ENCODE results near the gene AKT3. TPM values are rescaled to one million over a fixed set of nuclear protein-coding genes. Genes with fewer than 3 reads are reported as not detected.

The AKT3 gene
- total and polyA plus RNA-seq, 2 of the 8 experiments (the other 6 are each of a cell fraction or from before 2014, with no cell fraction given) = 6.0 to 36.4 TPM

- no peak for TF ChIP-seq CHD7 (IDR thresholded peaks at IDR 0.05; ENCODE audit: insufficient replicate concordance, low read length)
- TF ChIP-seq CTBP2 (IDR thresholded peaks at IDR 0.05; ENCODE audit: borderline replicate concordance, insufficient read depth, insufficient read length, low read length) = no peak
- TF ChIP-seq GTF2F1 (IDR thresholded peaks at IDR 0.05; ENCODE audit: borderline replicate concordance, low read depth, low read length) = no peak
- TF ChIP-seq JUN (IDR thresholded peaks at IDR 0.05; ENCODE audit: low read depth, low read length) = no peak
- TF ChIP-seq JUND (IDR thresholded peaks at IDR 0.05; ENCODE audit: low read length) = no peak
- no peak for TF ChIP-seq KDM1A (IDR thresholded peaks at IDR 0.05; ENCODE audit: borderline replicate concordance, low read length)
- TF ChIP-seq CHD2 (IDR thresholded peaks at IDR 0.05; ENCODE audit: low read length) = no peak
- TF ChIP-seq ASH2L (IDR thresholded peaks at IDR 0.05; ENCODE audit: low read length) = no peak
- no peak for TF ChIP-seq CBX5 (IDR thresholded peaks at IDR 0.05; ENCODE audit: low read depth, low read length)
- TF ChIP-seq RXRA (IDR thresholded peaks at IDR 0.05; ENCODE audit: insufficient read depth, low read depth, low read length) = no peak
- TF ChIP-seq POU5F1 (IDR thresholded peaks at IDR 0.05; ENCODE audit: low read depth, low read length) = no peak
Observed at GRCh38 chr1:243723050-243723449, 127.0 kb downstream of the AKT3 start (continued).

Measured in H1 (cell line).